Heart left ventricle (tissue), 13 donors: ENCODE data around the gene ADM2.

ENCODE experiments used
- CTCF ChIP-seq, 12 donors: fragments of 200-600 bp; sonication (generic) in 4 of 12; IDR thresholded peaks; one replicate each; pipeline versions ENCODE4 v1.5.0 to v1.8.0; 2018 to 2022; ENCODE audit warnings: antibody characterized with exemption in 12 of 12, mild to moderate bottlenecking in 5 of 12
- POLR2A ChIP-seq, 2 donors: fragments of 450-650 bp; IDR thresholded peaks; one replicate each; pipeline ENCODE4 v1.6.1; 2017; ENCODE audit warnings: antibody characterized with exemption in 2 of 2, mild to moderate bottlenecking in 2 of 2, moderate library complexity in 2 of 2
- donor health status: ischemic (EF 13 %, LVEDD 7.1; RV severe dilation, severe dysfunction).
- donor health status: DM: no; HTN: yes; CAD: no.
- donor health status: DM: no; HTN: no; CAD: no.
- donor health status: ischemic (EF 25% LVEDD 6.9; RV normal size, moderate dysfunction).
- donor health status: ischemic (EF 25% LVEDD 5.7; RV mildly dilated, moderate dysfunction).
- donor health status: ischemic (EF 35%, LVEDD 5.7; RV mildly dilated, moderate dysfunction).
- donor health status: nonischemic (EF 11% LVEDD 7.7; RV severe dilation, severe dysfunction).
- donor health status: DM: yes; HTN: yes; CAD: no.
- donor health status: PGD.
- donor health status: ischemic (EF 29% LVEDD 5.4; RV normal size, mild dysfunction).
- donor health status: nonischemic (EF 23%, LVEDD 6.1; RV moderate dilation, normal function).

- TF ChIP-seq POLR2A (IDR thresholded peaks at IDR 0.05) (no peak), CTCF (IDR thresholded peaks at IDR 0.05) (no peak)
Measured at GRCh38 chr22:50468626-50469025, 12.7 kb upstream of the ADM2 start.
